ENCODE measurements around the gene ACTMAP. TPM values are rescaled to one million over a fixed set of nuclear protein-coding genes. Genes with fewer than 3 reads are reported as not detected.

The ACTMAP gene
- total and polyA plus RNA-seq, 9 of the 15 experiments (the other 6 are each of a cell fraction or from before 2014, with no cell fraction given), result 1.7 to 16.6 (median 4.9) TPM

DNA sequence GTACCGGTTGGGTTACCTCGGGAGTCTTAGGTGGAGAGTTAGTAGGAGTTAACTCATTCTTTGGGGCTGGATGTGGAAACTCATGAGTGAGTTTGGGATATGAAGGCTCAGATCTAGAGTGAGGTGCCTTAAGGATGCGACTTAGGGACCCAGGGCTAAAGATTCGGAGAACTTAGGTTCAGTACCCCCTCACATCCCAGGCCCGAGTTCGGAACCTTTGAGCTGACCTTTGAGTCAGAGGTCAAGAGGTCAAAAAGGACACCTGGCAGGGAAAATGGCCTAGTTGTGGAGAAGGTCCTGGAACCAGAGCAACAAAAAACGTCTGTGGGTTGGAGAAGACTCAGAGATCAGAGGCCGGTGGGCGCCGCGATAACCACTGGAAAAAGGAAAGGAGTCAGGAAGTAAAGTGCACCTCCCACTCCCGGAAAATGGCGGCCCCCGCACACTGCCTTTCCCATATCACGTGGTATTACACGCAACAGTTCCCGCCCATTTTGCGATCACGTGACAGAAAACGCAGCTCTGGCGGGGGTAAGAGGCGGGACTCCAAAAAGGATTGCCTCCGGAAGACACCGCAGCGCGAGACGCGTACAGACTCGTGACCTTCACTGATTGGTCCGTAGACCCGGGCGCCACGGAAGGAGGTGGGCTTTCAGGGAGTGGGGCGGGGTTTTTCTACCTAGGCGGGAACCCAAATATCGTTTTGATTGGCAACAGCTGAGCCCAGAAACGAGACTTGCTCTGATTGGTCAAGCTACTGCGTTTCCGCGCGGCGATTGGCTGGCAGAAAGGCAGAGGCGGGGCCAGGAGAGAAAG lies at the start of gene ACTMAP (continued):
- TF ChIP-seq, protein P1, sequence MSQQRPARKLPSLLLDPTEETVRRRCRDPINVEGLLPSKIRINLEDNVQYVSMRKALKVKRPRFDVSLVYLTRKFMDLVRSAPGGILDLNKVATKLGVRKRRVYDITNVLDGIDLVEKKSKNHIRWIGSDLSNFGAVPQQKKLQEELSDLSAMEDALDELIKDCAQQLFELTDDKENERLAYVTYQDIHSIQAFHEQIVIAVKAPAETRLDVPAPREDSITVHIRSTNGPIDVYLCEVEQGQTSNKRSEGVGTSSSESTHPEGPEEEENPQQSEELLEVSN (IDR thresholded peaks at IDR 0.05; ENCODE audit: borderline replicate concordance in 1 of 2, extremely low read depth in 1 of 2, insufficient read depth in 1 of 2, insufficient read length in 1 of 2, low read depth in 1 of 2, low read length in 1 of 2, poor library complexity in 1 of 2, severe bottlenecking in 1 of 2), result peak; percentile 96 to 98
- 0 out of 2 replicates have a peak, but pooled peaks have one; percentile 4 for TF ChIP-seq CC2D1A (IDR thresholded peaks at IDR 0.05)
- TF ChIP-seq, protein P2, sequence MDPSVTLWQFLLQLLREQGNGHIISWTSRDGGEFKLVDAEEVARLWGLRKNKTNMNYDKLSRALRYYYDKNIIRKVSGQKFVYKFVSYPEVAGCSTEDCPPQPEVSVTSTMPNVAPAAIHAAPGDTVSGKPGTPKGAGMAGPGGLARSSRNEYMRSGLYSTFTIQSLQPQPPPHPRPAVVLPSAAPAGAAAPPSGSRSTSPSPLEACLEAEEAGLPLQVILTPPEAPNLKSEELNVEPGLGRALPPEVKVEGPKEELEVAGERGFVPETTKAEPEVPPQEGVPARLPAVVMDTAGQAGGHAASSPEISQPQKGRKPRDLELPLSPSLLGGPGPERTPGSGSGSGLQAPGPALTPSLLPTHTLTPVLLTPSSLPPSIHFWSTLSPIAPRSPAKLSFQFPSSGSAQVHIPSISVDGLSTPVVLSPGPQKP (CRISPR knock-in tag; IDR thresholded peaks at IDR 0.05), result no peak
- peak; percentile 97 for TF ChIP-seq MBD2 (IDR thresholded peaks at IDR 0.05; ENCODE audit: borderline replicate concordance, low read depth)
- TF ChIP-seq, protein P3, sequence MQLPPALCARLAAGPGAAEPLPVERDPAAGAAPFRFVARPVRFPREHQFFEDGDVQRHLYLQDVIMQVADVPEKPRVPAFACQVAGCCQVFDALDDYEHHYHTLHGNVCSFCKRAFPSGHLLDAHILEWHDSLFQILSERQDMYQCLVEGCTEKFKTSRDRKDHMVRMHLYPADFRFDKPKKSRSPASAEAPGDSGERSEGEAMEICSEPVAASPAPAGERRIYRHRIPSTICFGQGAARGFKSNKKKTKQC (CRISPR knock-in tag; IDR thresholded peaks at IDR 0.05), result peak; percentile 67; the same call in 1 of the 2 replicates
- no peak for TF ChIP-seq ETS2 (tag; IDR thresholded peaks at IDR 0.05; ENCODE audit: borderline replicate concordance, poor library complexity, severe bottlenecking)
- TF ChIP-seq, protein P4, sequence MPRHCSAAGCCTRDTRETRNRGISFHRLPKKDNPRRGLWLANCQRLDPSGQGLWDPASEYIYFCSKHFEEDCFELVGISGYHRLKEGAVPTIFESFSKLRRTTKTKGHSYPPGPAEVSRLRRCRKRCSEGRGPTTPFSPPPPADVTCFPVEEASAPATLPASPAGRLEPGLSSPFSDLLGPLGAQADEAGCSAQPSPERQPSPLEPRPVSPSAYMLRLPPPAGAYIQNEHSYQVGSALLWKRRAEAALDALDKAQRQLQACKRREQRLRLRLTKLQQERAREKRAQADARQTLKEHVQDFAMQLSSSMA (CRISPR knock-in tag; IDR thresholded peaks at IDR 0.05), result no peak
- no peak for TF ChIP-seq PURB (CRISPR knock-in tag; IDR thresholded peaks at IDR 0.05; ENCODE audit: low read depth)
- no peak for TF ChIP-seq CAMTA2 (CRISPR knock-in tag; conservative IDR thresholded peaks at IDR 0.05)
- TF ChIP-seq KLF1 (tag; IDR thresholded peaks at IDR 0.05), result no peak
- TF ChIP-seq TARDBP (IDR thresholded peaks at IDR 0.05), result no peak
- TF ChIP-seq E2F3 (CRISPR knock-in tag; IDR thresholded peaks at IDR 0.05), result peak; percentile 71; the same call in 1 of the 2 replicates
- TF ChIP-seq EP400 (IDR thresholded peaks at IDR 0.05), result peak; percentile 98
- no peak for TF ChIP-seq ZNF134 (CRISPR knock-in tag; conservative IDR thresholded peaks at IDR 0.05)
- TF ChIP-seq SMC3 (conservative IDR thresholded peaks at IDR 0.05; ENCODE audit: insufficient read depth, low read depth, low read length), result no peak
- no peak for TF ChIP-seq GTF2E2 (tag; IDR thresholded peaks at IDR 0.05)
- TF ChIP-seq, protein P5, sequence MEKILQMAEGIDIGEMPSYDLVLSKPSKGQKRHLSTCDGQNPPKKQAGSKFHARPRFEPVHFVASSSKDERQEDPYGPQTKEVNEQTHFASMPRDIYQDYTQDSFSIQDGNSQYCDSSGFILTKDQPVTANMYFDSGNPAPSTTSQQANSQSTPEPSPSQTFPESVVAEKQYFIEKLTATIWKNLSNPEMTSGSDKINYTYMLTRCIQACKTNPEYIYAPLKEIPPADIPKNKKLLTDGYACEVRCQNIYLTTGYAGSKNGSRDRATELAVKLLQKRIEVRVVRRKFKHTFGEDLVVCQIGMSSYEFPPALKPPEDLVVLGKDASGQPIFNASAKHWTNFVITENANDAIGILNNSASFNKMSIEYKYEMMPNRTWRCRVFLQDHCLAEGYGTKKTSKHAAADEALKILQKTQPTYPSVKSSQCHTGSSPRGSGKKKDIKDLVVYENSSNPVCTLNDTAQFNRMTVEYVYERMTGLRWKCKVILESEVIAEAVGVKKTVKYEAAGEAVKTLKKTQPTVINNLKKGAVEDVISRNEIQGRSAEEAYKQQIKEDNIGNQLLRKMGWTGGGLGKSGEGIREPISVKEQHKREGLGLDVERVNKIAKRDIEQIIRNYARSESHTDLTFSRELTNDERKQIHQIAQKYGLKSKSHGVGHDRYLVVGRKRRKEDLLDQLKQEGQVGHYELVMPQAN (IDR thresholded peaks at IDR 0.05; ENCODE audit: borderline replicate concordance), result peak; percentile 63; the same call in 1 of the 2 replicates
- TF ChIP-seq ZNF3 (CRISPR knock-in tag; IDR thresholded peaks at IDR 0.05), result no peak
- no peak for TF ChIP-seq SREBF2 (CRISPR knock-in tag; IDR thresholded peaks at IDR 0.05)
- TF ChIP-seq ZNF644 (tag; IDR thresholded peaks at IDR 0.05; ENCODE audit: low read depth), result peak; percentile 81
- no peak for TF ChIP-seq ZNF140 (CRISPR knock-in tag; IDR thresholded peaks at IDR 0.05)
- peak; percentile 52 for TF ChIP-seq CBFA2T3 (IDR thresholded peaks at IDR 0.05)
- no peak for TF ChIP-seq TAF15 (IDR thresholded peaks at IDR 0.05; ENCODE audit: low read depth, low read length)
- peak; percentile 41; the same call in 1 of the 2 replicates for TF ChIP-seq ZNF239 (CRISPR knock-in tag; IDR thresholded peaks at IDR 0.05)

All from K562 (cell line).